IPS-18a (cell line): Measurements from ENCODE around the gene IP6K2.

Experiments used
- H3K27ac ChIP-seq: one replicate; pipeline ENCODE4 v1.5.1; 2013; ENCODE audit warnings: low read length
- H3K27me3 ChIP-seq: one replicate; pipeline ENCODE4 v1.6.1; 2013; ENCODE audit warnings: mild to moderate bottlenecking, low read length; ENCODE audit not compliant: control insufficient read depth, insufficient read depth
- H3K36me3 ChIP-seq: one replicate; pipeline ENCODE4 v1.6.1; 2013; ENCODE audit warnings: low read depth, low read length; ENCODE audit not compliant: control insufficient read depth
- H3K4me1 ChIP-seq: one replicate; pipeline ENCODE4 v1.6.1; 2013; ENCODE audit warnings: low read depth, low read length; ENCODE audit not compliant: control insufficient read depth
- H3K4me3 ChIP-seq: one replicate; pipeline ENCODE4 v1.5.1; 2013; ENCODE audit warnings: low read length
- H3K9ac ChIP-seq: one replicate; pipeline ENCODE4 v1.6.1; 2013; ENCODE audit warnings: mild to moderate bottlenecking, low read length, moderate library complexity
- H3K9me3 ChIP-seq: one replicate; pipeline ENCODE4 v1.6.1; 2013; ENCODE audit warnings: low read depth, low read length; ENCODE audit not compliant: control insufficient read depth

Gene IP6K2

GRCh38 chr3:48660800-48661400 is 56.1 kb downstream of the IP6K2 start:
- no peak overlapping the region for H3K9ac ChIP-seq
- H3K4me3 ChIP-seq: peak overlapping the region; percentile 56

GRCh38 chr3:48656841-48657281 is 60.2 kb downstream of the IP6K2 start:
- H3K36me3 ChIP-seq: peaks cover 12% of the 10 kb centered on the region
- no peak overlapping the region for H3K4me3 ChIP-seq
- no peaks in the 10 kb centered on the region for H3K27me3 ChIP-seq
- no peak overlapping the region for H3K27ac ChIP-seq
- no peaks in the 10 kb centered on the region for H3K9me3 ChIP-seq
- no peak overlapping the region for H3K9ac ChIP-seq
- no peaks in the 10 kb centered on the region for H3K4me1 ChIP-seq

More at GRCh38 chr3:48660800-48661400, 56.1 kb downstream of the IP6K2 start:
- Histone ChIP-seq H3K9me3 (no peaks in the 10 kb centered on the region), H3K4me1 (peaks cover 4% of the 10 kb centered on the region), H3K27ac (no peak overlapping the region), H3K27me3 (no peaks in the 10 kb centered on the region), H3K36me3 (peaks cover 5% of the 10 kb centered on the region)

- Histone ChIP-seq H3K27ac (no peak overlapping the region), H3K4me3 (peak overlapping the region; percentile 50), H3K27me3 (no peaks in the 10 kb centered on the region), H3K4me1 (no peaks in the 10 kb centered on the region), H3K36me3 (peaks cover 13% of the 10 kb centered on the region), H3K9ac (no peak overlapping the region), H3K9me3 (no peaks in the 10 kb centered on the region)
Observed at GRCh38 chr3:48656061-48656840, 60.8 kb downstream of the IP6K2 start.

- Histone ChIP-seq H3K4me3 (peak overlapping the region; percentile 50), H3K27ac (no peak overlapping the region), H3K4me1 (no peaks in the 10 kb centered on the region), H3K27me3 (no peaks in the 10 kb centered on the region), H3K9me3 (no peaks in the 10 kb centered on the region), H3K36me3 (peaks cover 16% of the 10 kb centered on the region), H3K9ac (no peak overlapping the region)
Observed at GRCh38 chr3:48655606-48656005, 61.4 kb downstream of the IP6K2 start.

- Histone ChIP-seq H3K4me1 (no peaks in the 10 kb centered on the region), H3K27me3 (no peaks in the 10 kb centered on the region), H3K27ac (no peak overlapping the region), H3K36me3 (peaks cover 16% of the 10 kb centered on the region), H3K9ac (no peak overlapping the region), H3K4me3 (peak overlapping the region; percentile 30), H3K9me3 (no peaks in the 10 kb centered on the region)
Observed at GRCh38 chr3:48655063-48655462, 62.0 kb downstream of the IP6K2 start.

GRCh38 chr3:48652923-48653715 is 63.9 kb downstream of the IP6K2 start:
- H3K9ac ChIP-seq: no peak overlapping the region
- H3K27me3 ChIP-seq: no peaks in the 10 kb centered on the region
- H3K4me1 ChIP-seq: no peaks in the 10 kb centered on the region
- no peak overlapping the region for H3K27ac ChIP-seq
- H3K9me3 ChIP-seq: no peaks in the 10 kb centered on the region
- H3K36me3 ChIP-seq: peaks cover 11% of the 10 kb centered on the region
- no peak overlapping the region for H3K4me3 ChIP-seq

- H3K27me3 ChIP-seq: no peaks in the 10 kb centered on the region
- no peaks in the 10 kb centered on the region for H3K4me1 ChIP-seq
- H3K36me3 ChIP-seq: peaks cover 11% of the 10 kb centered on the region
- no peak overlapping the region for H3K27ac ChIP-seq
- H3K4me3 ChIP-seq: no peak overlapping the region
- H3K9me3 ChIP-seq: no peaks in the 10 kb centered on the region
- H3K9ac ChIP-seq: no peak overlapping the region
Observed at GRCh38 chr3:48651771-48652170, 65.2 kb downstream of the IP6K2 start.

- H3K36me3 ChIP-seq: peaks cover 16% of the 10 kb centered on the region
- H3K27ac ChIP-seq: no peak overlapping the region
- no peak overlapping the region for H3K4me3 ChIP-seq
- H3K9me3 ChIP-seq: no peaks in the 10 kb centered on the region
- H3K27me3 ChIP-seq: no peaks in the 10 kb centered on the region
- no peaks in the 10 kb centered on the region for H3K4me1 ChIP-seq
- H3K9ac ChIP-seq: no peak overlapping the region
Observed at GRCh38 chr3:48650723-48651122, 66.3 kb downstream of the IP6K2 start.

GRCh38 chr3:48648188-48648850 is 68.7 kb downstream of the IP6K2 start:
- no peak overlapping the region for H3K9ac ChIP-seq
- H3K36me3 ChIP-seq: peaks cover 18% of the 10 kb centered on the region
- H3K4me3 ChIP-seq: no peak overlapping the region
- H3K27ac ChIP-seq: no peak overlapping the region
- H3K27me3 ChIP-seq: no peaks in the 10 kb centered on the region
- no peaks in the 10 kb centered on the region for H3K4me1 ChIP-seq
- no peaks in the 10 kb centered on the region for H3K9me3 ChIP-seq

- H3K4me1 ChIP-seq: no peaks in the 10 kb centered on the region
- H3K27ac ChIP-seq: no peak overlapping the region
- H3K4me3 ChIP-seq: no peak overlapping the region
- no peaks in the 10 kb centered on the region for H3K27me3 ChIP-seq
- peaks cover 17% of the 10 kb centered on the region for H3K36me3 ChIP-seq
- no peak overlapping the region for H3K9ac ChIP-seq
- no peaks in the 10 kb centered on the region for H3K9me3 ChIP-seq
Observed at GRCh38 chr3:48647714-48648113, 69.3 kb downstream of the IP6K2 start.
